ENCODE measurements around the gene RXRA. TPM values are rescaled to one million over a fixed set of nuclear protein-coding genes. Genes with fewer than 3 reads are reported as not detected.

RXRA gene
- total RNA-seq, 1 donor from 2014 or later: 49.4 TPM

DNA sequence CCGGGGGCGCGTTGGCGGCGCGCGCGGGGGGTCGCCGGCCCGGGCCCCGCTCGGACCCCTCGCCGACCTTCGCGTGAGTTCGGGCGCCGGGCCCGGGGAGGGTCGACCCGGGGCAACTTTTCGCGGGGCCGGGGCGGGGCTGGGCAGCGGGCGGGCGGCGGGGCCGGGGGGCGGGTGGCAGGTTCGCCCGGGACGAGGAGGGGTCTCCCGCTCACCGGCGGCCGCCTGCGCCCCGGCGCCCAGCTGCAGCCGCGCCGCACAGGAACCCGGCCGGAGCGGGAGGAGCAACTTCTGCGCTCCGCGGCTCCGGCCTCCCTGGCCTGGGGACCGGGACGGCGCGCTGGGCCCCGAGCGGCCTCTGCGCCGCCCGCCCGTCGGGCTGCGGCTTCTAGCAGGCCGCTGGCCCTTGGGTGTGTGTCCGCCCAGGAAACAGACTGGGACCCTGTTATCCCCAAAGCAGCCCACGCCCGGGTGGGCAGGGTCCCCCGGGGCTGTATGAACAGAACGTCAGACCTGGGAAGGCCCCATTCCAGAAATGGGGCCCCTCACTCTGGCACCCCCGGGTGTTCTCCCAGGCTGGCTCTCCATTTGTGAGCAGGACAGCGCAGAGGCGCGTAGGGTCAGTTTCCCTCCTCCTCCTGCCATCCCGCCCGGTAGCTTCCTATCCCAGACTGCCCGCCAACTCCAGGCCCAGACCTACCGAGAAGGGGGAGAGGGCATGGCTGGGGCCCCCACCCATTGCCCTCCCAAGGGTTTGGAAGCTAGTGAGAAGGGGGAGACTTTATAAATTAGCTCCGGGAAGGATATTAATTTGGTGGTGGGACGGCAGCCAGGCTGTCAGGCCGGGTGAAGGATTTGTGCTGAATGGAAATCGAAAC lies 708 bp downstream of the RXRA start:
- Histone ChIP-seq H3K9me3 (no peaks in the 10 kb centered on the region), H3K27ac (peak overlapping the region; percentile 95), H3K36me3 (no peaks in the 10 kb centered on the region), H3K27me3 (no peaks in the 10 kb centered on the region), H3K4me1 (peaks cover 67% of the 10 kb centered on the region), H3K4me3 (peak overlapping the region; percentile 63 to 96)
- no peak for DNase-seq (ENCODE audit: extremely low spot score in 2 of 2)
- intact Hi-C loops (cut with DNase I): loop anchor here (5.0 kb wide), 2 partner anchors 105 to 155 kb away; no protein-coding TSS in a partner anchor
- TF ChIP-seq, protein P1, sequence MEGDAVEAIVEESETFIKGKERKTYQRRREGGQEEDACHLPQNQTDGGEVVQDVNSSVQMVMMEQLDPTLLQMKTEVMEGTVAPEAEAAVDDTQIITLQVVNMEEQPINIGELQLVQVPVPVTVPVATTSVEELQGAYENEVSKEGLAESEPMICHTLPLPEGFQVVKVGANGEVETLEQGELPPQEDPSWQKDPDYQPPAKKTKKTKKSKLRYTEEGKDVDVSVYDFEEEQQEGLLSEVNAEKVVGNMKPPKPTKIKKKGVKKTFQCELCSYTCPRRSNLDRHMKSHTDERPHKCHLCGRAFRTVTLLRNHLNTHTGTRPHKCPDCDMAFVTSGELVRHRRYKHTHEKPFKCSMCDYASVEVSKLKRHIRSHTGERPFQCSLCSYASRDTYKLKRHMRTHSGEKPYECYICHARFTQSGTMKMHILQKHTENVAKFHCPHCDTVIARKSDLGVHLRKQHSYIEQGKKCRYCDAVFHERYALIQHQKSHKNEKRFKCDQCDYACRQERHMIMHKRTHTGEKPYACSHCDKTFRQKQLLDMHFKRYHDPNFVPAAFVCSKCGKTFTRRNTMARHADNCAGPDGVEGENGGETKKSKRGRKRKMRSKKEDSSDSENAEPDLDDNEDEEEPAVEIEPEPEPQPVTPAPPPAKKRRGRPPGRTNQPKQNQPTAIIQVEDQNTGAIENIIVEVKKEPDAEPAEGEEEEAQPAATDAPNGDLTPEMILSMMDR (IDR thresholded peaks at IDR 0.05): no peak
- TF ChIP-seq POLR2AphosphoS5 (IDR thresholded peaks at IDR 0.05; ENCODE audit: insufficient read depth in 1 of 2, low read depth in 1 of 2): peak in 1 of 2 donors; percentile 38

DNA sequence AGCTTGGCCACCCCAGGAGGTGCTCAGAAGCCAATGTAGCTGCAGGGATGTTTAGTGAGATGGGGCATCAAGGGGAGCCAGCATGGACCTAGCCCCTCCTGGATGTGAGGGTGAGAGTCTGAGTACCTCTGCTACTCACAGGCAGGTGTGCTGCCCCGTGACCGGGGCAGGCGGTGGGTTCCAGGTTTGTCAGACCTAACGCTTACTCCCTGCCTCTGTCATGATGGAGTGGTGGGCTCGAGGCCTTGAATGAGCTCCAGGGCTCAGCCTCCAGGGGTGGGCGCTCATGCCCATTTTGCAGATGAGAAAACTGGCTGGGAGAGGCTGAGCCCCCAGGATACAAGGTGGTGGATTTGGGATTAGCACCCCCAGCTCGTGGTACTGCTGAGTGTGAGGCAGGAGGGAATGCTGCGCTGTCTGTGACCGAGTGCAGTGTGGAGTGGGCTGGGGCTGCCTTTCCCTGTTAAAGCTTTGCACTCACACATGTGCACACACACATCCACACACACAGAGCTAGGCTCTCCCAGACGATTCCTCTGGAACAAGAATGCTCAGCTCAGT lies 1.5 kb downstream of the RXRA start:
- intact Hi-C loops (cut with DNase I): loop anchor here (5.0 kb wide), 2 partner anchors 105 to 155 kb away; no protein-coding TSS in a partner anchor
- H3K27me3 ChIP-seq: no peaks in the 10 kb centered on the region

DNA sequence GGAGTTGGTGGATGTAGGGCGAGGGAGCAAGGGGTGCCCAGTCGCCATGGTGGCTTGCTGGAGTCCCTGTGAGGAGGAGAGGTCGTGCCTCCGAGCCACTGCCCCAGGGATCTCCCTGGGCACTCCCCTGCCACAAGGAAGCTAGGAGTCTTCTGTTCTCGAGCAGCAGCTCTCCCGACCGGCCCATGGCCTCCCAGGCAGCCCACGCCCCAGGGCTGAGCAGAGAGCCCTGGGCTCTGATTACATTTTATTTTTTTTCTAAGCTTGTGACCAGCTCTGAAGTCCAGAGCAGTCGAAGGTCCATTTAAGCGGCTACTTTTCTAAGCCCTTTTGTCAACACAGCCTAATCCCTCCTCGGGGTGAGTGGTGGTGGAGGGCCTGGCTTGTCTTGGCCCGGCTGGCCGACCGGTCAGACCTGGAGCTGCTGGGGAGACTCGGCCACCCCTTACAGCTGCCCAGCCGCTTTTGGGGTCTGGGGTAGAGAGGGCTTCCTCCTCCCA lies 2.1 kb downstream of the RXRA start:
- no peak for DNase-seq (ENCODE audit: extremely low spot score in 2 of 2)
- peak overlapping the region; percentile 95 for H3K27ac ChIP-seq
- H3K27me3 ChIP-seq: no peaks in the 10 kb centered on the region
- H3K4me1 ChIP-seq: peaks cover 80% of the 10 kb centered on the region
- intact Hi-C loops (cut with DNase I): loop anchor here (5.0 kb wide), 2 partner anchors 104 to 156 kb away; no protein-coding TSS in a partner anchor
- TF ChIP-seq POLR2A (IDR thresholded peaks at IDR 0.05): no peak
- TF ChIP-seq, protein P1 (IDR thresholded peaks at IDR 0.05): no peak
- TF ChIP-seq POLR2AphosphoS5 (IDR thresholded peaks at IDR 0.05; ENCODE audit: insufficient read depth in 1 of 2, low read depth in 1 of 2): no peak
- H3K9me3 ChIP-seq: no peaks in the 10 kb centered on the region
- H3K4me3 ChIP-seq: peak overlapping the region; percentile 63 to 96
- no peaks in the 10 kb centered on the region for H3K36me3 ChIP-seq

More for the DNA sequence above, 1.5 kb downstream of the RXRA start:
- H3K9me3 ChIP-seq: no peaks in the 10 kb centered on the region
- TF ChIP-seq POLR2AphosphoS5 (IDR thresholded peaks at IDR 0.05; ENCODE audit: insufficient read depth in 1 of 2, low read depth in 1 of 2) (no peak), POLR2A (IDR thresholded peaks at IDR 0.05) (no peak)
- TF ChIP-seq, protein P1 (IDR thresholded peaks at IDR 0.05): no peak
- DNase-seq (ENCODE audit: extremely low spot score in 2 of 2): no peak
- peak overlapping the region; percentile 63 to 96 for H3K4me3 ChIP-seq
- peak overlapping the region; percentile 95 for H3K27ac ChIP-seq
- H3K36me3 ChIP-seq: no peaks in the 10 kb centered on the region
- H3K4me1 ChIP-seq: peaks cover 75% of the 10 kb centered on the region

DNA sequence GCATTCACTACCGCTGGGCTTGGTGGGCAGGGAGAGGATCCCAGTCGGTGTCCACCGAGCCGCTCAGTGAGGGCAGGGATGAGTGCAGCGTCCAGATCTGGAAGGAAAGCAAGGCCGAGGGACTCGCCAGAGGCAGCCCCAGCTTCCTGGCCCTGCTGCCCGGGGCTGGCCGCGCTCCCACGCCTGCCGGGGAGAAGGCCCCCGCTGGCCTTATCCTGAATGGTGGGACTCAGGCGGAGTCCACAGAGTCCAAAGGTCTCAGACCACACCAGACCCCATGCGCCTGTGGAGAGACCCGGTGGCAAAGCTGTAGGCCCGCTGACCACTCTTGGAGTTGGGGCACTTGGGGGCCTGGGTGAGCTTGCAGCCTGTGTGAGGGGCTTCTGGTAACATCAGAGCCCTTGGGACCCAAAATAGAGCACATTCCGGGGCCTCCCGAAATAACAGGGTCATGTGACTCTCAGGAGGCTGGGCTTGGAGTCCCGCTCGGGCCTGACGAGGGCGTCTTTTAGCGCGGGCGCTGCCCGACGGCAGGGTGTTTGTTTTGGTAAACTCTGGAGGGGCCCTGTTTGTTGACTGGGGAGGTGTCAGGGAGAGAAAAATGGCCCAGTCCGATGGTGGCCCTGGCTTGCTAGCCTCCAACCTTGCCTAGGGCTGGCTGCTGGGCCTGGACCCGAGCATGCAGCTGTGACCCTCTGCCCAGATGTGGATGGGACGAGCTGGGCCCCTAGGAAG lies 2.8 kb downstream of the RXRA start:
- Histone ChIP-seq H3K4me3 (peak overlapping the region; percentile 63 to 96), H3K36me3 (no peaks in the 10 kb centered on the region), H3K27ac (peak overlapping the region; percentile 95), H3K9me3 (no peaks in the 10 kb centered on the region), H3K27me3 (no peaks in the 10 kb centered on the region), H3K4me1 (peaks cover 80% of the 10 kb centered on the region)
- intact Hi-C loops (cut with DNase I): loop anchor here (5.0 kb wide), 2 partner anchors 103 to 157 kb away; no protein-coding TSS in a partner anchor
- no peak for TF ChIP-seq POLR2A (IDR thresholded peaks at IDR 0.05)
- TF ChIP-seq POLR2AphosphoS5 (IDR thresholded peaks at IDR 0.05; ENCODE audit: insufficient read depth in 1 of 2, low read depth in 1 of 2): peak; percentile 71 to 75
- TF ChIP-seq, protein P1 (IDR thresholded peaks at IDR 0.05): peak in 1 of 3 experiments; percentile 4
- DNase-seq (ENCODE audit: extremely low spot score in 2 of 2): no peak

Measured in vagina (tissue), 2 donors.